GM12801 (cell line): ENCODE measurements around the gene BBOX1.

Experiments
- CTCF ChIP-seq: IDR thresholded peaks from one replicate; pipeline ENCODE4 v1.5.1; 2011; ENCODE audit warnings: control low read depth; ENCODE audit not compliant: insufficient read length; ENCODE audit errors: extremely low read depth

The BBOX1 gene

GRCh38 chr11:27040302-27041115 is at the start of gene BBOX1:
BBOX1 (plus strand) TSS chr11:27040815; CDS start chr11:27055431, 14,616 bp downstream.
- TF ChIP-seq CTCF, result no peak

- no peak for TF ChIP-seq CTCF
Measured at GRCh38 chr11:26992031-26992541, 48.5 kb upstream of the BBOX1 start.

- TF ChIP-seq CTCF, result no peak
Measured at GRCh38 chr11:26993965-26994457, 46.6 kb upstream of the BBOX1 start, which contains the start of gene FIBIN. FIBIN (plus strand) TSS chr11:26994112; CDS start chr11:26994527, 415 bp downstream.

- no peak for TF ChIP-seq CTCF
Measured at GRCh38 chr11:26994631-26995095, 46.0 kb upstream of the BBOX1 start.

- no peak for TF ChIP-seq CTCF
Measured at GRCh38 chr11:26995701-26996460, 44.7 kb upstream of the BBOX1 start.

- TF ChIP-seq CTCF, result no peak
Measured at GRCh38 chr11:26997378-26997777, 43.2 kb upstream of the BBOX1 start.

GRCh38 chr11:27002431-27002830 is 38.2 kb upstream of the BBOX1 start:
- TF ChIP-seq CTCF, result no peak
